Activated naive CD8-positive, alpha-beta T cell treated with anti-CD3 and anti-CD28 coated beads, Interleukin-2, amount 50 U/mL, for 24 hours (primary cell): ENCODE measurements around the gene BSN.

Experiments used
- ATAC-seq: fragments of 150-1000 bp; cut with Tn5 transposase; one replicate; pipeline ENCODE4 v1.10.0; 2021
- DNase-seq: peaks from one replicate; pipeline ENCODE4 v3.0.0; 2021
- H3K27ac Mint-ChIP-seq: one replicate; pipeline ENCODE4 v1.8.0; 2021; ENCODE audit warnings: mild to moderate bottlenecking, mixed read lengths
- H3K27me3 Mint-ChIP-seq: one replicate; pipeline ENCODE4 v1.8.0; 2021; ENCODE audit warnings: mixed read lengths
- H3K36me3 Mint-ChIP-seq: one replicate; pipeline ENCODE4 v1.8.0; 2021; ENCODE audit warnings: low read depth, mixed read lengths
- H3K4me1 Mint-ChIP-seq: one replicate; pipeline ENCODE4 v1.8.0; 2021; ENCODE audit warnings: mixed read lengths
- H3K4me3 Mint-ChIP-seq: one replicate; pipeline ENCODE4 v1.8.0; 2021; ENCODE audit warnings: mild to moderate bottlenecking, moderate library complexity, mixed read lengths
- H3K9me3 Mint-ChIP-seq: one replicate; pipeline ENCODE4 v1.8.0; 2021; ENCODE audit warnings: mixed read lengths

Gene BSN

GRCh38 chr3:49531218-49531617 is 23.1 kb upstream of the BSN start:
- ATAC-seq (no peak), DNase-seq (no peak)
- no peaks in the 10 kb centered on the region for H3K27me3 Mint-ChIP-seq
- no peak overlapping the region for H3K27ac Mint-ChIP-seq
- H3K36me3 Mint-ChIP-seq = peaks cover 27% of the 10 kb centered on the region
- peaks cover 31% of the 10 kb centered on the region for H3K4me1 Mint-ChIP-seq
- H3K9me3 Mint-ChIP-seq = no peaks in the 10 kb centered on the region
- no peak overlapping the region for H3K4me3 Mint-ChIP-seq

GRCh38 chr3:49531715-49532114 is 22.6 kb upstream of the BSN start:
- no peaks in the 10 kb centered on the region for H3K27me3 Mint-ChIP-seq
- H3K9me3 Mint-ChIP-seq = no peaks in the 10 kb centered on the region
- peak; percentile 27 for DNase-seq
- H3K27ac Mint-ChIP-seq = peak overlapping the region; percentile 85
- H3K36me3 Mint-ChIP-seq = peaks cover 27% of the 10 kb centered on the region
- H3K4me1 Mint-ChIP-seq = peaks cover 31% of the 10 kb centered on the region
- ATAC-seq = no peak
- H3K4me3 Mint-ChIP-seq = peak overlapping the region; percentile 32

- Mint-ChIP-seq H3K36me3 (peaks cover 22% of the 10 kb centered on the region), H3K27ac (no peak overlapping the region), H3K4me1 (peaks cover 31% of the 10 kb centered on the region), H3K9me3 (no peaks in the 10 kb centered on the region), H3K4me3 (no peak overlapping the region), H3K27me3 (no peaks in the 10 kb centered on the region)
- DNase-seq (no peak), ATAC-seq (no peak)
Observed at GRCh38 chr3:49533031-49533430, 21.2 kb upstream of the BSN start.

- H3K9me3 Mint-ChIP-seq = no peaks in the 10 kb centered on the region
- no peak overlapping the region for H3K4me3 Mint-ChIP-seq
- H3K27ac Mint-ChIP-seq = no peak overlapping the region
- no peaks in the 10 kb centered on the region for H3K27me3 Mint-ChIP-seq
- DNase-seq (no peak), ATAC-seq (no peak)
- H3K36me3 Mint-ChIP-seq = peaks cover 22% of the 10 kb centered on the region
- peaks cover 26% of the 10 kb centered on the region for H3K4me1 Mint-ChIP-seq
Observed at GRCh38 chr3:49533786-49534519, 20.3 kb upstream of the BSN start.

- H3K27me3 Mint-ChIP-seq = no peaks in the 10 kb centered on the region
- ATAC-seq (no peak), DNase-seq (no peak)
- no peak overlapping the region for H3K27ac Mint-ChIP-seq
- H3K4me1 Mint-ChIP-seq = peaks cover 18% of the 10 kb centered on the region
- no peak overlapping the region for H3K4me3 Mint-ChIP-seq
- H3K9me3 Mint-ChIP-seq = no peaks in the 10 kb centered on the region
- H3K36me3 Mint-ChIP-seq = peaks cover 22% of the 10 kb centered on the region
Observed at GRCh38 chr3:49534581-49535441, 19.5 kb upstream of the BSN start.

GRCh38 chr3:49535971-49536874 is 18.1 kb upstream of the BSN start:
- Mint-ChIP-seq H3K36me3 (peaks cover 14% of the 10 kb centered on the region), H3K27me3 (no peaks in the 10 kb centered on the region), H3K4me3 (no peak overlapping the region), H3K9me3 (no peaks in the 10 kb centered on the region), H3K4me1 (peaks cover 8% of the 10 kb centered on the region), H3K27ac (no peak overlapping the region)
- ATAC-seq (no peak), DNase-seq (no peak)

- no peaks in the 10 kb centered on the region for H3K9me3 Mint-ChIP-seq
- no peaks in the 10 kb centered on the region for H3K4me1 Mint-ChIP-seq
- H3K36me3 Mint-ChIP-seq = peaks cover 6% of the 10 kb centered on the region
- no peak overlapping the region for H3K4me3 Mint-ChIP-seq
- DNase-seq = no peak
- no peaks in the 10 kb centered on the region for H3K27me3 Mint-ChIP-seq
- H3K27ac Mint-ChIP-seq = no peak overlapping the region
- no peak for ATAC-seq
Observed at GRCh38 chr3:49536875-49537533, 17.3 kb upstream of the BSN start.

- DNase-seq (peak; percentile 96), ATAC-seq (peak; percentile 85)
- Mint-ChIP-seq H3K4me3 (peak overlapping the region; percentile 74), H3K36me3 (no peaks in the 10 kb centered on the region), H3K27me3 (peaks cover 7% of the 10 kb centered on the region), H3K4me1 (no peaks in the 10 kb centered on the region), H3K9me3 (no peaks in the 10 kb centered on the region), H3K27ac (no peak overlapping the region)
Observed at GRCh38 chr3:49539659-49540560, 14.4 kb upstream of the BSN start.

GRCh38 chr3:49552087-49552486 is 2.2 kb upstream of the BSN start:
- no peak overlapping the region for H3K4me3 Mint-ChIP-seq
- no peak for ATAC-seq
- no peaks in the 10 kb centered on the region for H3K36me3 Mint-ChIP-seq
- H3K4me1 Mint-ChIP-seq = peaks cover 12% of the 10 kb centered on the region
- H3K27me3 Mint-ChIP-seq = peaks cover 19% of the 10 kb centered on the region
- H3K27ac Mint-ChIP-seq = no peak overlapping the region
- no peaks in the 10 kb centered on the region for H3K9me3 Mint-ChIP-seq
- DNase-seq = no peak

- Mint-ChIP-seq H3K4me1 (peaks cover 12% of the 10 kb centered on the region), H3K27ac (no peak overlapping the region), H3K4me3 (peak overlapping the region; percentile 89), H3K36me3 (no peaks in the 10 kb centered on the region), H3K9me3 (no peaks in the 10 kb centered on the region), H3K27me3 (peaks cover 25% of the 10 kb centered on the region)
- no peak for ATAC-seq
- DNase-seq = no peak
Observed at GRCh38 chr3:49553324-49553691, 969 bp upstream of the BSN start.

- Mint-ChIP-seq H3K36me3 (no peaks in the 10 kb centered on the region), H3K27ac (peak overlapping the region; percentile 22)
- ATAC-seq = peak; percentile 74
Observed at GRCh38 chr3:49554633-49555265, 472 bp downstream of the BSN start.

GRCh38 chr3:49556500-49557275 is 2.4 kb downstream of the BSN start:
- H3K36me3 Mint-ChIP-seq = no peaks in the 10 kb centered on the region
- no peaks in the 10 kb centered on the region for H3K9me3 Mint-ChIP-seq
- no peak overlapping the region for H3K27ac Mint-ChIP-seq
- peaks cover 12% of the 10 kb centered on the region for H3K4me1 Mint-ChIP-seq
- ATAC-seq = no peak
- H3K4me3 Mint-ChIP-seq = no peak overlapping the region
- H3K27me3 Mint-ChIP-seq = peaks cover 32% of the 10 kb centered on the region
- DNase-seq = no peak

More at GRCh38 chr3:49554633-49555265, 472 bp downstream of the BSN start:
- H3K4me3 Mint-ChIP-seq = peak overlapping the region; percentile 58
- H3K27me3 Mint-ChIP-seq = peaks cover 30% of the 10 kb centered on the region
- H3K9me3 Mint-ChIP-seq = no peaks in the 10 kb centered on the region
- peak; percentile 65 for DNase-seq
- H3K4me1 Mint-ChIP-seq = peaks cover 12% of the 10 kb centered on the region
